SK-N-MC (cell line): ENCODE results near the gene CGB3.
"Not testable (repeated sequence)": the region's sequence is repeated elsewhere in the genome, so short reads cannot be mapped to it uniquely, and the experiment has no call there.

ENCODE experiments used
- DNase-seq: peaks from one replicate; pipeline ENCODE4 v3.0.0-alpha.2; 2011; ENCODE audit warnings: low read depth, low spot score
- H3K27ac ChIP-seq: fragments of 200-600 bp; sonication (generic); 2 replicates; pipeline ENCODE4 v1.5.1; 2016; ENCODE audit warnings: mixed run types
- H3K36me3 ChIP-seq: fragments of 200-600 bp; sonication (generic); 2 replicates; pipeline ENCODE4 v1.6.1; 2017; ENCODE audit warnings: antibody characterized with exemption, low read length, mixed read lengths; ENCODE audit not compliant: insufficient read depth
- H3K4me3 ChIP-seq: fragments of 200-600 bp; sonication (generic); 2 replicates; pipeline ENCODE4 v1.5.1; 2016
- H3K9ac ChIP-seq: fragments of 200-600 bp; sonication (generic); 2 replicates; pipeline ENCODE4 v1.8.0; 2017; ENCODE audit warnings: mixed run types, mixed read lengths; ENCODE audit not compliant: insufficient read length
- H3K9me3 ChIP-seq: fragments of 200-600 bp; sonication (generic); 2 replicates; pipeline ENCODE4 v1.6.1; 2017; ENCODE audit warnings: low read depth, mild to moderate bottlenecking, antibody characterized with exemption, low read length, moderate library complexity, mixed read lengths
- EZH2 ChIP-seq: fragments of 200-600 bp; sonication (generic); IDR thresholded peaks from one replicate; pipeline ENCODE4 v1.6.1; 2017; ENCODE audit warnings: antibody characterized with exemption
- FOXP2 ChIP-seq: optimal IDR thresholded peaks from 2 replicates; pipeline ENCODE3; 2011; ENCODE audit warnings: mild to moderate bottlenecking, moderate library complexity; ENCODE audit not compliant: insufficient read depth; ENCODE audit errors: extremely low read length, control extremely low read depth
- POLR2AphosphoS5 ChIP-seq: IDR thresholded peaks from 2 replicates; pipeline ENCODE4 v1.6.1; 2012; ENCODE audit warnings: mild to moderate bottlenecking, low read depth, low read length, borderline replicate concordance

Gene CGB3

GRCh38 chr19:49024233-49024632 lies at the start of gene CGB3:
Gene CGB3 (minus strand): TSS chr19:49024333. CDS start chr19:49023971, 362 bp downstream.
- not testable (repeated sequence) for H3K9ac ChIP-seq, DNase-seq, H3K36me3 ChIP-seq, H3K9me3 ChIP-seq, H3K4me3 ChIP-seq, H3K27ac ChIP-seq

- no peaks in the 10 kb centered on the region for H3K36me3 ChIP-seq
- H3K4me3 ChIP-seq: peak overlapping the region; percentile 80
- no peak overlapping the region for H3K9ac ChIP-seq
- DNase-seq: no peak
- H3K27ac ChIP-seq: no peak overlapping the region
- peak; percentile 70; the same call in 1 of the 2 replicates for TF ChIP-seq POLR2AphosphoS5
- no peak for TF ChIP-seq EZH2
- H3K9me3 ChIP-seq: no peaks in the 10 kb centered on the region
Observed at GRCh38 chr19:49071860-49072547, 47.9 kb upstream of the CGB3 start.

GRCh38 chr19:49070416-49070815 lies 46.3 kb upstream of the CGB3 start:
- Histone ChIP-seq H3K4me3 (no peak overlapping the region), H3K9ac (no peak overlapping the region), H3K36me3 (no peaks in the 10 kb centered on the region), H3K9me3 (no peaks in the 10 kb centered on the region), H3K27ac (no peak overlapping the region)
- no peak for DNase-seq
- no peak for TF ChIP-seq EZH2
- no peak for TF ChIP-seq POLR2AphosphoS5
- TF ChIP-seq FOXP2: no peak

- DNase-seq: no peak
- no peaks in the 10 kb centered on the region for H3K9me3 ChIP-seq
Observed at GRCh38 chr19:49069026-49069425, 44.9 kb upstream of the CGB3 start.

GRCh38 chr19:49067554-49067953 lies 43.4 kb upstream of the CGB3 start:
- H3K27ac ChIP-seq: no peak overlapping the region
- no peaks in the 10 kb centered on the region for H3K9me3 ChIP-seq
- H3K36me3 ChIP-seq: no peaks in the 10 kb centered on the region
- DNase-seq: no peak
- no peak overlapping the region for H3K4me3 ChIP-seq
- H3K9ac ChIP-seq: no peak overlapping the region
- TF ChIP-seq FOXP2 (no peak), POLR2AphosphoS5 (no peak), EZH2 (no peak)

More at GRCh38 chr19:49069026-49069425, 44.9 kb upstream of the CGB3 start:
- H3K36me3 ChIP-seq: no peaks in the 10 kb centered on the region
- H3K27ac ChIP-seq: no peak overlapping the region
- TF ChIP-seq FOXP2: no peak
- TF ChIP-seq POLR2AphosphoS5: no peak
- TF ChIP-seq EZH2: no peak
- H3K9ac ChIP-seq: no peak overlapping the region
- H3K4me3 ChIP-seq: no peak overlapping the region

GRCh38 chr19:49065905-49066512 lies 41.9 kb upstream of the CGB3 start:
- no peak overlapping the region for H3K4me3 ChIP-seq
- no peak for DNase-seq
- no peaks in the 10 kb centered on the region for H3K36me3 ChIP-seq

GRCh38 chr19:49064768-49065611 lies 40.9 kb upstream of the CGB3 start, which contains the start of gene NTF4:
Gene NTF4 (minus strand): TSS chr19:49064818. CDS start chr19:49061997, 2,821 bp downstream.
- H3K9me3 ChIP-seq: no peaks in the 10 kb centered on the region
- TF ChIP-seq EZH2 (no peak), POLR2AphosphoS5 (no peak), FOXP2 (no peak)
- H3K9ac ChIP-seq: peak within 1 kb of the TSS; percentile 47
- H3K27ac ChIP-seq: no peak within 1 kb of the TSS
- DNase-seq: no peak
- no peaks in the 10 kb centered on the region for H3K36me3 ChIP-seq
- H3K4me3 ChIP-seq: peak within 1 kb of the TSS; percentile 78

More at GRCh38 chr19:49065905-49066512, 41.9 kb upstream of the CGB3 start:
- no peaks in the 10 kb centered on the region for H3K9me3 ChIP-seq
- no peak for TF ChIP-seq EZH2
- no peak for TF ChIP-seq POLR2AphosphoS5
- TF ChIP-seq FOXP2: no peak
- no peak overlapping the region for H3K27ac ChIP-seq
- H3K9ac ChIP-seq: no peak overlapping the region

GRCh38 chr19:49064029-49064629 lies 40.0 kb upstream of the CGB3 start:
- H3K36me3 ChIP-seq: no peaks in the 10 kb centered on the region
- no peak for TF ChIP-seq FOXP2
- no peak for TF ChIP-seq EZH2
- no peak for TF ChIP-seq POLR2AphosphoS5
- no peak overlapping the region for H3K9ac ChIP-seq
- no peaks in the 10 kb centered on the region for H3K9me3 ChIP-seq
- H3K4me3 ChIP-seq: peak overlapping the region; percentile 78
- DNase-seq: no peak
- no peak overlapping the region for H3K27ac ChIP-seq
